C4-2B (cell line): ENCODE results near the gene DMAC2.

Experiments
- CTCF ChIP-seq: fragments of 450-650 bp; conservative IDR thresholded peaks from 2 replicates; pipeline ENCODE4 v1.5.1; 2017; ENCODE audit warnings: mild to moderate bottlenecking
- ZFX ChIP-seq: fragments of 450-650 bp; IDR thresholded peaks from 2 replicates; pipeline ENCODE4 v1.6.1; 2017

GRCh38 chr19:41462497-41462896 lies 22.8 kb upstream of the DMAC2 start:
- TF ChIP-seq CTCF (no peak), ZFX (no peak)
